Middle frontal gyrus (tissue), 1 donor: ENCODE data around the gene BRD2.
A peak's percentile ranks its signal among the peaks of the same experiment; 100 is the strongest.

ENCODE experiments used
- DNase-seq: peaks from one replicate; pipeline ENCODE4 v3.0.0-alpha.2; 2015; ENCODE audit warnings: low spot score; ENCODE audit errors: extremely low spot score

Gene BRD2

GRCh38 chr6:32993363-32993973, 25.1 kb downstream of the BRD2 start:
- DNase-seq, result no peak

GRCh38 chr6:32995448-32995847, 27.1 kb downstream of the BRD2 start:
- no peak for DNase-seq

GRCh38 chr6:33000055-33000454, 31.7 kb downstream of the BRD2 start:
- no peak for DNase-seq

- no peak for DNase-seq
Measured at GRCh38 chr6:33001685-33002084, 33.3 kb downstream of the BRD2 start.

- DNase-seq, result no peak
Measured at GRCh38 chr6:33004940-33005339, 36.5 kb downstream of the BRD2 start.

GRCh38 chr6:33007831-33008400, 39.5 kb downstream of the BRD2 start:
- no peak for DNase-seq

GRCh38 chr6:33008944-33009861, 40.8 kb downstream of the BRD2 start, which contains the start of gene HLA-DOA:
HLA-DOA (minus strand) TSS chr6:33009591.
- DNase-seq, result no peak

GRCh38 chr6:33010356-33010755, 42.0 kb downstream of the BRD2 start:
- no peak for DNase-seq

GRCh38 chr6:33013608-33014007, 45.2 kb downstream of the BRD2 start:
- DNase-seq, result no peak

- peak; percentile 63 for DNase-seq
Measured at GRCh38 chr6:33014841-33015634, 46.6 kb downstream of the BRD2 start.

GRCh38 chr6:33015798-33016197, 47.4 kb downstream of the BRD2 start:
- no peak for DNase-seq

- DNase-seq, result no peak
Measured at GRCh38 chr6:33017018-33017417, 48.6 kb downstream of the BRD2 start.

- DNase-seq, result no peak
Measured at GRCh38 chr6:33017694-33018353, 49.4 kb downstream of the BRD2 start.

- DNase-seq, result no peak
Measured at GRCh38 chr6:33018418-33018817, 50.0 kb downstream of the BRD2 start.

GRCh38 chr6:33018904-33019303, 50.5 kb downstream of the BRD2 start:
- peak; percentile 18 for DNase-seq

GRCh38 chr6:33019372-33019771, 51.0 kb downstream of the BRD2 start:
- DNase-seq, result no peak

- no peak for DNase-seq
Measured at GRCh38 chr6:33021917-33022316, 53.5 kb downstream of the BRD2 start.

GRCh38 chr6:33023536-33023935, 55.1 kb downstream of the BRD2 start:
- no peak for DNase-seq

- no peak for DNase-seq
Measured at GRCh38 chr6:33024521-33024920, 56.1 kb downstream of the BRD2 start.

- DNase-seq, result no peak
Measured at GRCh38 chr6:33028220-33028849, 59.9 kb downstream of the BRD2 start.
